ENCODE measurements around the gene WIPF2.
A peak's percentile ranks its signal among the peaks of the same experiment; 100 is the strongest.

The WIPF2 gene

DNA sequence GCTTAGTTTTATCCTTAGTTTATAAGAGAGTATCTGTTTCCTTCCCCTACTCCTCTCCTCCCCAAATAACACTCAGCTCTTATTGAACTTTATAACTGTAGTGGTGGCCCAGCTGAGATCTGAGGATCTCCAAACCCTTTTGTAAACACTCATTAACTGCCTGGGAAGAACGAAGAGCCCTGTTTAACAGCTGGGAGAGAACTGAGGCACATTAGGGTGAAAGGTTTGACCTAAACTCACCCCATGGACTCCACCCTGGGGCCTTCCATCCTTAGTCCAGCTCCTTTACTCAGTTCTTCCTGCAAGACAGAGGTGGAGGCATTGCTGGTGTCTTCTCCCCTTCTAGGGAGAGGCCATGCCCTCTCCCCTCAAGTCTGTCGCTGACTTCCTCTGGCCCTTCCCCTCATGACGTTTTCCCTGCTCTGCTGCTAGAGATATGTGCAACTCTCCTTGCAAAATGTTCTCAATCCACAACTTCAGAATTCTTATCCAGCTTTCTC lies 88.7 kb downstream of the WIPF2 start:
- no peaks in the 10 kb centered on the region for H3K27me3 Mint-ChIP-seq
- peaks cover 18% of the 10 kb centered on the region for H3K36me3 Mint-ChIP-seq (ENCODE audit: low read depth)
- H3K9me3 Mint-ChIP-seq, result no peaks in the 10 kb centered on the region

GRCh38 chr17:40309031-40309948 lies 90.2 kb downstream of the WIPF2 start, which contains the start of gene RARA:
TSS of gene RARA (plus strand) at chr17:40309180. CDS start at chr17:40331219, 22,039 bp downstream.
- Mint-ChIP-seq H3K4me1 (ENCODE audit: low read depth) (peaks cover 18% of the 10 kb centered on the region), H3K9me3 (no peaks in the 10 kb centered on the region), H3K36me3 (ENCODE audit: low read depth) (peaks cover 3% of the 10 kb centered on the region), H3K27me3 (no peaks in the 10 kb centered on the region), H3K4me3 (no peak within 1 kb of the TSS), H3K27ac (no peak within 1 kb of the TSS)

More for the DNA sequence above, 88.7 kb downstream of the WIPF2 start:
- no peak overlapping the region for H3K27ac Mint-ChIP-seq
- H3K4me1 Mint-ChIP-seq (ENCODE audit: low read depth), result peaks cover 22% of the 10 kb centered on the region
- H3K4me3 Mint-ChIP-seq, result no peak overlapping the region

DNA sequence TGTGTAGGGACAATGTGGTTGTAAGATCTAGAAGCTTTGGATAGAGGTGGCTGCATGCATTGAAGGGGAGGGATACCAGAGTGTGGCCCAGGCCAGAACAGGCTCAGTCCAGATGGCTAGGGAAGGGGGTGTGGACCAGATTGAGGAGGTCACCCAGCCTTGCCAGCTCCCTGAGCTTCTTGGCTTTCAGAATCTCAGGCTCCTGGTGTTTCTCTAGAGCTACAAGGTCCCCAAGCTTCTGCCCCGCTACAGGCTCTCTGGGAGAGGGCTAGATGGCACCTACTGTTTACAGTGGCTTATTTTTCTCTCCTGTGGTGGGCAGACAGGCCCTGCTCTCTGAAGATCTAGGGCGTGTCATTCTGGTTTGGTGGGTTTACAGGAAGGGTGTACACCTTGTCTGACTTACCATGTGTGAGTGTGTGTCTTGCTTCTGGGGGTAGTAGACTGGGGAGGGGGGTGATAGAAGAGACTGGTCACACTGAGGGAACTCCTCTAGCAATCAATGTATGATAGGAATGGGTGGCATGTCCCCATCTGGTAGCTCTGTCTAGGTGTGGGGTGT lies 90.9 kb downstream of the WIPF2 start:
- peaks cover 23% of the 10 kb centered on the region for H3K4me1 Mint-ChIP-seq (ENCODE audit: low read depth)
- no peaks in the 10 kb centered on the region for H3K9me3 Mint-ChIP-seq

GRCh38 chr17:40310882-40311391 lies 91.8 kb downstream of the WIPF2 start:
- Mint-ChIP-seq H3K36me3 (ENCODE audit: low read depth) (no peaks in the 10 kb centered on the region), H3K4me3 (no peak overlapping the region), H3K27me3 (no peaks in the 10 kb centered on the region), H3K27ac (no peak overlapping the region), H3K4me1 (ENCODE audit: low read depth) (peaks cover 27% of the 10 kb centered on the region), H3K9me3 (no peaks in the 10 kb centered on the region)

More for the DNA sequence above, 90.9 kb downstream of the WIPF2 start:
- Mint-ChIP-seq H3K27me3 (no peaks in the 10 kb centered on the region), H3K36me3 (ENCODE audit: low read depth) (no peaks in the 10 kb centered on the region), H3K4me3 (peak overlapping the region; percentile 4), H3K27ac (peak overlapping the region; percentile 4)

GRCh38 chr17:40311575-40311974 lies 92.5 kb downstream of the WIPF2 start:
- Mint-ChIP-seq H3K27ac (no peak overlapping the region), H3K36me3 (ENCODE audit: low read depth) (no peaks in the 10 kb centered on the region), H3K9me3 (no peaks in the 10 kb centered on the region), H3K27me3 (no peaks in the 10 kb centered on the region), H3K4me3 (no peak overlapping the region), H3K4me1 (ENCODE audit: low read depth) (peaks cover 34% of the 10 kb centered on the region)

DNA sequence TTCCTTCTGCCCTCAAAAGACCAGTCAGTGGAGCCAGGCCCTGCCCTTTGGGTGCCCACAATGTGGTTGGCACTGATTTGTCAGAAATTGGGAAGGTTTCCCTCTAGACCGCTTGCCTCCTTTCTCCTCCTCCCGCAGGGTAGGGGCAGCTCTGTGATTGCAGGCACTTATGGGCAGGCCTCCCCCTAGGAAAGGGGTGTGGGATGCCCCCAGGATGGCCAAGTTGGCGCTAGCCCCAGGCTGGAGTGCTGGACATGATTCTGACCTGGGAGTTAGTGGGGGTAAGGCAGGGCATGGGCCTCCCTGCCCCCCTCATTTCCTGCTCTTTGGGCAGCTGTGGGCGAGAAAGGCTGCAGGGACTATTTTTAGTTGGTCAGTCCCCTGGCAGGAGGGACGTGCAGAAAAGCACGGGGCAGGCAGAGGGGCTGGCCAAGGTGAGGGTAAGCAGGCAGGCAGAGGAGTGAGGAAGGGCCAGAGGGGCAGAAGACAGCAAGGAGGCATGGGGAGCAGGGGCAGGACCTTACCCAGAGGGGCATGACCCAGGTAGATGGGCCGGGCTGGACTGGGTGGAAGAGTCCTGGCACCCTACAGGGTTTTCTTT lies 93.1 kb downstream of the WIPF2 start:
- no peaks in the 10 kb centered on the region for H3K36me3 Mint-ChIP-seq (ENCODE audit: low read depth)
- no peak overlapping the region for H3K27ac Mint-ChIP-seq
- H3K9me3 Mint-ChIP-seq, result no peaks in the 10 kb centered on the region
- no peaks in the 10 kb centered on the region for H3K27me3 Mint-ChIP-seq
- H3K4me1 Mint-ChIP-seq (ENCODE audit: low read depth), result peaks cover 38% of the 10 kb centered on the region
- no peak overlapping the region for H3K4me3 Mint-ChIP-seq

DNA sequence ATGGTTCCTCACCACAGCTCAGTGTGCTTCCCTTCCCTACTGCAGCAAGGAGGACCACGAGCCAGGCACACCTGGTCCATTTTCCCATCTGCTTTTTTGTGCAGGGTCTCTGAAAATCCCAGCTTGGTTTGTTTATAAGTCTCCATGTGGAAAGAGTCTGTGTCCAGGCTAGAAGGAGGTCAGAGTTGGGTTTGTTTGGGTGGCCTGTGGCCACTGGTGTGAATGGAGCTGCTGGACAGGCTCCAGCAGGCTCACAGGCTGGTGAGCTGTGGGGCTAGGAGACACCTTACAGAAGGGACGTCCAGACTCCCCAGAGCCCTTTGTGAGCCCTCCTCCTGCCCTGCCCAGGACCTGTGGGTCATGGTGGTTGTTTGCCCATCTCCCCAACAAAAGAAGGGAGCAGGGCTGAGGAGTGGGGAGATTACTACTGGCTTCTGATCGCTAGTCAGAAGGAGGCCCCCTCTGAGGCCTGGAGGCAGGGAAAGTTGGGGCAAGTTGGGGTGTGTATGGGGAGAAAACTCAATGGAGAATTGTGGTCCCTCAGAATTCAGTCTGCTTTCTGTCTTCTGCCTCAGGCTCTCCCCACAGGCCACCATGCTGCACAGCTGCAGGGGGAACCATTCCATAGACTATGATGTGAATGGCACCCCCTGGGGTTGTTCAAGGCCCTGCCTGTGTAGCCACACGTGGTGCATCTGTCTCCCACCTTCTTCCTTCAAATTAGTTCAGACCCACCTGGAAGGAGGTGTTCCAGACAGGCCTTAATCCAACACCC lies 94.0 kb downstream of the WIPF2 start:
- Mint-ChIP-seq H3K27me3 (no peaks in the 10 kb centered on the region), H3K9me3 (no peaks in the 10 kb centered on the region), H3K4me1 (ENCODE audit: low read depth) (peaks cover 46% of the 10 kb centered on the region), H3K36me3 (ENCODE audit: low read depth) (no peaks in the 10 kb centered on the region), H3K27ac (no peak overlapping the region), H3K4me3 (no peak overlapping the region)

DNA sequence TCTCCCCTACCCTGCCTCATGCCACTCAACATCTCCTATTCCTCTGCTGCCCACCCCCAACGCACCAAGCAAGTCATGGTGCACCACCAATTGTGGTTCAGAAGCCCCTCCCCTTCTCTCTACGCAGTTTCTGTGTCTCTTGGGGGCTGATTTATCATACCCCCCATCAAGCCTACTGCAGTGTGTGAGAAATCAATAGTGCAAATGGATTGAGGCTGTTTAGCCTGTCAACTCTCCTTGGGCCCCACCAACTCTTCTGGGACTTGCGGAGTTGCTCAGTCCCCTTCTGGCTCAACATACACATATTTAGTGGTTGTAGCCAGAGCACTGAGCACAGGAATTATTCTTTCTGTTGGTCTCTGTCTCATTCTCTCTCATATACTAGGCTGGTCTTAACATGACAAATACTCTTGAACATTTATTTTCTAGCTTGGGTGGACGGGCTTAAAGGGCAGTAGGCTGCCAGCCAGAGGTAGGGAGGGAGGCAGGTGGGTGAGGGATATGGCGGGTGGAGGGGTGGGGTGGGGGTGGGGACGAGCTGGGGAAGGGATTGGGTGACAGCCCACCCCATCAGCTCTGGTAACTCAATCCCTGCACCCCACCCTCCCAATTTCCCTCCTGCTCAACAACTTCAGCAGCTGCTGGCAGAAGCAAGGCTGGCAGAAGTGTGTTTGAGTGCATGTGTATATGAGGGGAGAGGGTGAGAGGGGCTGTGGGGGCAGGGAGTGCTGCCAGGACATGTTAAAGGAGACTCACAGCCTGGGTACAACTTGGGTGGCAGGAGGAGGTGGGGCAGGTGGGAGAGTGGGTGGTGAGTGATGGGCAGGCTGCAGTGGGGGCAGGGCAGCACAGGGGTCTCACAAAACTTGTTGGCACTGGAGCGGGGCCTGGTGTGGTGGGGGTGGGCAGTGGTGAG lies 94.8 kb downstream of the WIPF2 start:
- Mint-ChIP-seq H3K36me3 (ENCODE audit: low read depth) (peaks cover 6% of the 10 kb centered on the region), H3K27me3 (no peaks in the 10 kb centered on the region), H3K9me3 (no peaks in the 10 kb centered on the region), H3K4me3 (no peak overlapping the region), H3K27ac (peak overlapping the region; percentile 74), H3K4me1 (ENCODE audit: low read depth) (peaks cover 49% of the 10 kb centered on the region)

DNA sequence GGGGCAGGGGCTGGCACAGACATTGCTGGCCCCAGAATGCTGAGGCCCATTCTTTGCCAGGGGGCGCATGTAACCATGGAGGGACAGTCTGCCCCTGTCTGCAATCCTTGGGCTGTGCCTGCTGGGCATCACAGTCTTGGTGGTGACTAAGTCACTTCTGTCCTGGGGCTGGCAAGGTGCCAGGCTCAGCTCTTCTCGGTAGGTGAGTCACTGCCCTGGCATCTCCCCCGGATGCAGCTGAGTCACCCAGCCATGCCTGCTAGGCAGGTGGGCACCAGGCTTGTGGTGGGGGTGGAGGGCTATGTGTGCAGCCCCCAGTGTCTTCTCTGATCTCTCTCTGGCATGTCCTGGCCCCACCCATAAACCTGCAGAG lies 95.5 kb downstream of the WIPF2 start:
- Mint-ChIP-seq H3K9me3 (no peaks in the 10 kb centered on the region), H3K27me3 (no peaks in the 10 kb centered on the region), H3K27ac (peak overlapping the region; percentile 74), H3K36me3 (ENCODE audit: low read depth) (peaks cover 6% of the 10 kb centered on the region), H3K4me1 (ENCODE audit: low read depth) (peaks cover 55% of the 10 kb centered on the region), H3K4me3 (peak overlapping the region; percentile 28)

DNA sequence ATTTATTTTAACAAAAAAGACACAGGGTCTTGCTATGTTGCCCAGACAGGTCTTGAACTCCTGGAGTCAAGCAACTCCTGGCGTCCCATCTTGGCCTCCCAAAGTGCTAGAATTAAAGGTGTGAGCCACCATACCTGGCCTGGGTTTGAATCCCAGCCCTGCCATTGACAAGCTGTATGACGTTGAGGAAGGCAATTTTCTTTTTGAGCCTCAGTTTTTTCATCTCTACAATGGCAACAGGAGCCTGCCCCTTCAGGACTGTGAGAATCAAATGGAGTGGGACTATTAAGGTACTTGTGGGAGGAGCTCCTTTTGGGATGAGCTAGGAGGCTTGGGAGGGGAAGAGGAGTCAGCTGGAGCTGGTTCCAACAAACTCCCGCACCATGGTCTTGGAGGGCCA lies 96.1 kb downstream of the WIPF2 start:
- H3K27ac Mint-ChIP-seq, result peak overlapping the region; percentile 24
- no peaks in the 10 kb centered on the region for H3K9me3 Mint-ChIP-seq
- H3K4me3 Mint-ChIP-seq, result no peak overlapping the region
- H3K36me3 Mint-ChIP-seq (ENCODE audit: low read depth), result peaks cover 6% of the 10 kb centered on the region
- H3K27me3 Mint-ChIP-seq, result no peaks in the 10 kb centered on the region
- H3K4me1 Mint-ChIP-seq (ENCODE audit: low read depth), result peaks cover 62% of the 10 kb centered on the region

GRCh38 chr17:40315678-40316570 lies 96.8 kb downstream of the WIPF2 start:
- Mint-ChIP-seq H3K9me3 (no peaks in the 10 kb centered on the region), H3K27ac (no peak overlapping the region), H3K4me1 (ENCODE audit: low read depth) (peaks cover 69% of the 10 kb centered on the region), H3K4me3 (no peak overlapping the region), H3K36me3 (ENCODE audit: low read depth) (peaks cover 6% of the 10 kb centered on the region), H3K27me3 (no peaks in the 10 kb centered on the region)

- Mint-ChIP-seq H3K27ac (peak overlapping the region; percentile 90), H3K4me3 (peak overlapping the region; percentile 87), H3K27me3 (no peaks in the 10 kb centered on the region), H3K4me1 (ENCODE audit: low read depth) (peaks cover 77% of the 10 kb centered on the region), H3K9me3 (no peaks in the 10 kb centered on the region), H3K36me3 (ENCODE audit: low read depth) (peaks cover 6% of the 10 kb centered on the region)
Measured at GRCh38 chr17:40316571-40317344, 97.7 kb downstream of the WIPF2 start.
